ENCODE results near the gene DHRS11. TPM values are rescaled to one million over a fixed set of nuclear protein-coding genes. Genes with fewer than 3 reads are reported as not detected.
A peak's percentile ranks its signal among the peaks of the same experiment; 100 is the strongest.

Gene DHRS11
- polyA plus RNA-seq, 1 of the 3 experiments (the other 2 are of a cell fraction), result 31.6 TPM

- TF ChIP-seq YY1 (IDR thresholded peaks at IDR 0.05; ENCODE audit: low read depth), result 0 out of 2 replicates have a peak, but pooled peaks have one; percentile 37
- TF ChIP-seq JUND (IDR thresholded peaks at IDR 0.05), result no peak
- TF ChIP-seq MXI1 (IDR thresholded peaks at IDR 0.05; ENCODE audit: low read depth, low read length), result peak; percentile 45
- TF ChIP-seq TAF1 (IDR thresholded peaks at IDR 0.05; ENCODE audit: borderline replicate concordance, low read depth, low read length), result peak; percentile 77
- peak; percentile 19; the same call in 1 of the 2 replicates for TF ChIP-seq RCOR1 (IDR thresholded peaks at IDR 0.05; ENCODE audit: low read length)
- no peak for TF ChIP-seq ELF1 (IDR thresholded peaks at IDR 0.05)
- no peak for TF ChIP-seq TEAD4 (IDR thresholded peaks at IDR 0.05; ENCODE audit: borderline replicate concordance, insufficient read depth)
- TF ChIP-seq SMC3 (IDR thresholded peaks at IDR 0.05; ENCODE audit: low read depth, low read length), result no peak
- no peak for TF ChIP-seq RFX5 (IDR thresholded peaks at IDR 0.05; ENCODE audit: low read length)
- peak; percentile 99 for TF ChIP-seq CHD2 (IDR thresholded peaks at IDR 0.05; ENCODE audit: low read length, partially characterized antibody)
- TF ChIP-seq FOXM1 (IDR thresholded peaks at IDR 0.05; ENCODE audit: low read depth), result no peak
Observed at GRCh38 chr17:36544307-36545076, 47.2 kb upstream of the DHRS11 start, which contains the start of gene GGNBP2 (continued).

DNA sequence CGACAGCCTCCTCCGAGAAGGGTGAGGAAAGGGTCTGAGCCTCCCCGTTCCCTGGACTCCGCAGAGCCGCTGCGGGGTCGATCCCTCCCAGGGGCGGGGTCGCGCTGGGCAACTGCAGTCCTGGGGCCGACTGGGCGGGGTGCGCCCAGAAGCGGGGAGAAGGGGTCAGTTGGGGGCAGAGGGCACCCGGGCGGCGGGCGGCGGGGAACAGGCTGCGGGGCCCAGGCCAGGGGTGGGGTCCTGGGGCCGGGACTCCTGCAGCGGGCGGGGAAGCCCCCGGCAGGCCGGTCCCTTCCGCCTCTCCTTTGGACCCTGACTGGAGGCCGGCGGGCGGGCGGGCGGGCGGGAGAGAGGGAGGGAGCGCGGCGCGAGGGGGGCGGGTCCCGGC, 46.6 kb upstream of the DHRS11 start:
- ChIA-PET CTCF (interaction anchor here (0.8 to 3.0 kb wide), 4 partner anchors 10 to 81 kb away, joined by 3 to 16 read pairs (median 3); partner anchors contain the start of genes MYO19 and PIGW), POLR2A (interaction anchor here (1.0 to 4.8 kb wide), 4 partner anchors 10 to 56 kb away, joined by 3 to 37 read pairs (median 4); partner anchors contain the start of genes MRM1, MYO19 and PIGW)
- Histone ChIP-seq H3F3A (replicated peaks; ENCODE audit: insufficient read depth) (peaks cover 25% of the 10 kb centered on the region), H3K27ac (ENCODE audit: low read depth in 2 of 2, low read length in 1 of 2) (peak overlapping the region; percentile 94 to 97), H3K4me2 (peak overlapping the region; percentile 96; the same call in 1 of the 2 replicates), H3K9me2 (no peaks in the 10 kb centered on the region), H3K9ac (peak overlapping the region; percentile 100), H3K27me3 (ENCODE audit: insufficient read depth) (no peaks in the 10 kb centered on the region), H3K9me3 (no peaks in the 10 kb centered on the region), H2AFZ (ENCODE audit: low read depth) (0 out of 2 replicates have a peak overlapping the region, but pooled peaks have one; percentile 73), H3K79me2 (ENCODE audit: insufficient read depth) (peaks cover 83% of the 10 kb centered on the region), H4K20me1 (ENCODE audit: insufficient read depth) (peaks cover 42% of the 10 kb centered on the region), H3K4me3 (ENCODE audit: low read depth in 2 of 2, low read length in 1 of 2) (peak overlapping the region; percentile 81 to 98), H3K36me3 (replicated peaks in 1 of 2; ENCODE audit: control insufficient read depth in 1 of 2, insufficient read depth in 2 of 2, low read length in 1 of 2) (peaks cover 11 to 18% of the 10 kb centered on the region in 2 experiments), H3K4me1 (ENCODE audit: control insufficient read depth in 1 of 2, insufficient read depth in 2 of 2, low read depth in 1 of 2, low read length in 1 of 2) (peaks cover 4 to 9% of the 10 kb centered on the region in 2 experiments; a peak in 2 of 4 replicates)
- no peak for TF ChIP-seq CHD2 (IDR thresholded peaks at IDR 0.05; ENCODE audit: low read length, partially characterized antibody)
- no peak for TF ChIP-seq YY1 (IDR thresholded peaks at IDR 0.05; ENCODE audit: low read depth)
- no peak for TF ChIP-seq FOXM1 (IDR thresholded peaks at IDR 0.05; ENCODE audit: low read depth)
- TF ChIP-seq SIN3A (IDR thresholded peaks at IDR 0.05; ENCODE audit: borderline replicate concordance, low read depth, low read length), result no peak
- no peak for DNase-seq
- 3% methylated on average over 13 of the region's 38 CpGs for WGBS (ENCODE audit: low lambda C conversion rate)
